GM15510 (cell line): ENCODE results near the gene TMEM8B.

Experiments
- POLR2A ChIP-seq: IDR thresholded peaks from 3 replicates; pipeline ENCODE4 v1.6.1; 2011; ENCODE audit warnings: borderline replicate concordance; ENCODE audit not compliant: insufficient read length; ENCODE audit errors: extremely low read depth

Gene TMEM8B

DNA sequence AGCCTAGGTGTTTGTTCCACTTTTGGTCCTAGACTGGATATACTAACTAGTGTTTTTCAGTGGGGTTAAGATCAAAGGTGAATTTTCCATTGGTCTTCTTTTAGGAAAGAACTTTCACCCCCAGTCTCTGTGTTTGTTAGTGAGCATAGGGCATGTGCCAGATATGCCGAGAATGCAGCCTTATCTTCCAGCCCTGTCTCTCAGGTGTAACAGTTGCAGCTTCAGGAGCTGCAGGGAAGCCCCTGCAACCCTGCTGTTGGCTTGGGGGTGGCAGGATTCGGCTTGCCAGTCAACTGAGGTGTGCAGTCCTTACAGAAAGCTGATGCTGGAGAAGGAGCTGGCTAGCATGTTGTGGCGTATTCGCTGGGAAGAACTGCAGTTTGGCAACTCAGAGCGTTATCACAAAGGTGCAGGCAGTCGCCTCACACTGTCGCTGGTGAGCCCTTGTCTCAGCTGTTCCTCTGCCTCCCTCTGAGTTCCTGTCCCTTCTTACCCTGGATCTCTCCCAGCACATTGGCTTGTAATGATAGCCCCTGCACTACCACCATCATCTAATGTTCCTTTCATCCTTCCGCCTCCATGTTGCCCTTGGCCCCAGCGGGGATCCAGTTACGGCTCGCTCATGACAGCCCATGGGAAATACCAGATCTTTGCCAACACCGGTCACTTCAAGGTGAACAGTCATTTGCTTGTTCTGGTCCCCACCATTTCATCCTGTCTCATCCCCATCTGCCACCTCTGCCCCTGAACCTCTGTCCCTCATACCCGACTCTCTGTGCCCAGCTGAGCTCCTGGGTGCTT is 27.5 kb upstream of the TMEM8B start:
- TF ChIP-seq POLR2A = no peak

GRCh38 chr9:35806101-35806500 is 22.9 kb upstream of the TMEM8B start:
- TF ChIP-seq POLR2A = no peak

DNA sequence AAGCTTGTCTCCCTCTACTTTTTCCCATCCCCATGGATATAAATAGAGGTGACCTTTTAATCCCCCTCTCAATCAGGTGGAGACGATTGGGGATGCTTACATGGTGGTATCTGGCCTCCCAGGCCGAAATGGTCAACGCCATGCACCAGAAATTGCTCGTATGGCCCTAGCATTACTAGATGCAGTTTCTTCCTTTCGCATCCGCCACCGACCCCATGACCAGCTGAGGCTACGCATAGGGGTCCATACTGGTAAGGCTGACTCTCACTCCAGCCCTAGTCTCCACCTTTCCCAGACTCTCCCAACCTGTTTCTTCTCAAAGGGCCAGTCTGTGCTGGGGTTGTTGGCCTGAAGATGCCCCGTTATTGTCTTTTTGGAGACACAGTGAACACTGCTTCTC is 20.6 kb upstream of the TMEM8B start:
- TF ChIP-seq POLR2A = no peak

GRCh38 chr9:35810122-35810521 is 18.9 kb upstream of the TMEM8B start:
- TF ChIP-seq POLR2A = no peak

DNA sequence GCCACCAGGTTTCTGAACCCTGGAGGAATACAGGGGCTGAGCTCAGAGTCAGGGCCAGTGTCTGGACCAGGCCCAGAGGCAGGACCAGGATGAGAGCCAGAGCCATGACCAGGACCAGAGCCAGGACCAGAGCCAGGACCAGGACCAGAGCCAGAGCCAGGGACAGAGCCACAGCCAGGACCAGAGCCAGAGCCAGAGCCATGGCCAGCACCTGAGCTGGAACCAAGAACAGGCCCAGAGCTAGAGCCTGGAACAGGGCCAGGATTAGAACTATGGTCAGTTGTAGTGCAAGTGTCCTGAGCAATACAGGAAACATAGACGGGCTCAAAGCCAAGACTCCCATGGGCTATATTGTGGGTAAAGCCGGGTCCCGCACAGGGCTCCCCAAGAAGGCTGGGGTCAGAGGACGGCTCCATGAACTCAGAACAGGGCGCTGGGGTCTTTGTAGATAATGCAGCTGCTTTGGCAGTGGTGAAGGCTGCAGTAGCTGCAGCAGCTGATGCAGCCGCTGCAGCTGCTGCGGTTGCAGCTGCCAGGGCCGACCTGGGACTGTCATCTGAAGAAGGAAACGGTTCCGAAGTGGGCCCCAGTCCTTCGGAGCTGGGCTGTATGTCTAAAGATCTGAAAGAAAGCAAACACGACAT is 17.5 kb upstream of the TMEM8B start:
- TF ChIP-seq POLR2A = no peak

DNA sequence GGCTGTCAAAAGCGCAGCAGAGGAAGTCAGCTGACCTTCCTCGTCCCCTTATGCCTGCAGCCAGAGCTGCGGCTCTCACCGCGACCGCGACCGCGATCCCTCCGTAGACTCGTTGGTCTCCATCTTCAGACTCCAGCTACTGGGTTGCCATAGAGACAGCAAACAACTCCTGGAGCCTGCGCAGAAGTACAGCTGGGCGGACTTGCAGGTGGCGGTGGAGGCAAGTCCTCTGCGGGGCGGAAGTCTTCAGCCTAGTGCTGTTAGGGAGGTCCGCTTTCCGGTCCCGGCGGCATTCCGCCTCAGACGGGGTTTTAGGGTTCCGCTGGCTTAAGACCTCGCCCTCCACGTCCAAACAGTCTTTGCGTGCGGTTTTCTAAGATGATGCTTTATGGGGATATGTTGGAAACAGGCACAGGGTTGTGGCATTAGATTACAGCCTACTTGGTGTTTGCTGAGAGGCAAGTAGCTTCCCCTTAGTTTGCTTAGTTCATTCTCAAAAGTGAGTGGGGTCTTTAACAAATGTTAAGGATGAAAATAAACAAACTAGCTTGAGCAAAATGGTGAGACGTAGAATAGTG is 16.9 kb upstream of the TMEM8B start, which contains the start of gene SPAG8:
Gene SPAG8, minus strand, starts transcription at position 238 of the 578 bp plus-strand sequence. Its CDS starts 115 bp downstream, at position 123.
- TF ChIP-seq POLR2A = peak; percentile 49

DNA sequence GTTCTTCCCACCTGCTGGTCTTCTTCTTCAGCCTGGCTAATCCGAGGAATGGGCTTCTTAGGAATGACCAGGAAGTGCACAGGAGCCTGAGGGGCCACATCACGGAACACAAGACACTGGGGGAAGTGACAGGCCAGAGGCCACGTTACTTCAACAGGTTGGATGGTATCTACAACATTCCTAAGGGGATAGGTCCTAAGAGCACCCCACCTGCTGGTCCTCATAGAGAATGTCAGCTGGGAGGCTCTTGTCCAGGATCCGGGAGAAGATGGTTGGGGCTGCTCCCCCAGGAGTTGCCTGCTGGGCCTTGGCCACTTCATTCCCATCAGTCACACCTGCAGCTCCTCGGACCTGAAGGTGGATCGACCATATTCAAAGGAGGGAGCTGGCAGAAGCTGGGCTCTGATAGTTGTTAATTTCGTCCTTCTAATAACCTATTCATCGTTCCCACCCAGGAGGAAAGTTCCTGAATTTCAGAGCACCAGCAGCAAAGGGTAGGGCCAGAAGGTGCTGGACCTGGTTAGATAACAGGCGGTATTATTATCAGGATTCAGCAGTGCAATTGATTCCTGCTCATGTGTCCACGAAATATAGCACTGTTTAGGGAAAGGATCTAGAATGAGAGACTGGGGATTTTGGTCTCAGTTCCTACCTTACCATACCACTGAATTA is 15.5 kb upstream of the TMEM8B start:
- TF ChIP-seq POLR2A = no peak

GRCh38 chr9:35814106-35814840 is 14.8 kb upstream of the TMEM8B start:
- TF ChIP-seq POLR2A = no peak

DNA sequence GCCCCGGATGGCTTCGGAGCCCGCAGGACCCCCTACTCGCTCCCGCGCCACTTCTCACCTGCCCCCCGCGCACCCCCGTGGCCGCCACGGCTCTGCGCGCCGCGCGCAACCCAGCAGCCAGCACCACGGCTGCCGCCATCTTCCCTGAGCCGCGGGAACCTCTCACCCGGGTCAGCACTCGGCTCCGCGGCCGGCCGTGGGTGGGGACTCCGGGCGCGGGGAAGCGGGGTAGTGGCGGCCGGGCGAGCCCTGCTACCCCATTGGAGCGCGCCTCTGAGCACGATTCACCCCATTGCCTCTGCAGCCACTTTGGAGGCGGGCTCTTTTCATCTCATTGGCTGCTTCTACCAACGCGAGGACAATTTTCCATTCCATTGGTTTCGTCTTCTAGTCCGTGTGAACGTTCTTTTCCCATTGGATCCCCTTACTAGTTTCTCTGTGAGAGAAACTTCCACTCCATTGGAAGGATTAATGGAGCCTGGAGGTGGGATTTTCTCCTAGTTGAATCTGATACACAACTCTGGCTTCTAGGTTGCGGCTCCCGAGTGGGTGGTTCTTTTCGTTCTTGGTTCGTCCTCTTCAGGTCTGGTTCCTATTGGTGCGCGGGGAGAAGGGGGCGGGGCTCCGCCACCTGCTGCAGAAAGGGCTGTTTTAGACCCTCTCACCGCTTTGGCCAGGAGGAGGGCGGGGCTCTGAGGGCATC is 14.0 kb upstream of the TMEM8B start, which contains the start of gene HINT2:
Gene HINT2, minus strand, starts transcription at position 202 of the 703 bp plus-strand sequence. Its CDS starts 63 bp downstream, at position 139.
- TF ChIP-seq POLR2A = peak; percentile 94

DNA sequence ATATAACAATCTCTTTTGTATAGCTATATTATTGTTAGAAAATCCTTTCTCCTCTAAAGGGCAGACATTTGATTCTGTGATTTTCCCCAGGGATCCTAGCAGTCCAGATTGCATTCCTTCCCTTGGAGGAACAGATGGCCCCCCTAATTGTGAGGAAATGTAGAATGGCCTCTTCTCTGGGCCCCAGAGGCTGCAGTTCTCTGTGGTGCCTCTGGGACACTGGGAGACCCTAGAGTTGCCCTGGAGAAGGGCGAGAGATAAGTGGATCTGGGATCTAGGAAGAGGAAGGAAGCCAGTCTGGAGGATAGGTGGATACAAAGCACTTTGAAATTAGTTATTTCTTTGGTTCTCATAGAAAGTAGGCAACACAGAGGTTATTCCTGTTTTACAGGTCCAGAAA is 12.3 kb upstream of the TMEM8B start:
- no peak for TF ChIP-seq POLR2A

- no peak for TF ChIP-seq POLR2A
These were observed 10.7 kb upstream of the TMEM8B start for GRCh38 chr9:35818341-35818740.

GRCh38 chr9:35820076-35820475 is 9.0 kb upstream of the TMEM8B start:
- TF ChIP-seq POLR2A = no peak

GRCh38 chr9:35822926-35823325 is 6.1 kb upstream of the TMEM8B start:
- no peak for TF ChIP-seq POLR2A

GRCh38 chr9:35826071-35826701 is 2.8 kb upstream of the TMEM8B start:
- no peak for TF ChIP-seq POLR2A

DNA sequence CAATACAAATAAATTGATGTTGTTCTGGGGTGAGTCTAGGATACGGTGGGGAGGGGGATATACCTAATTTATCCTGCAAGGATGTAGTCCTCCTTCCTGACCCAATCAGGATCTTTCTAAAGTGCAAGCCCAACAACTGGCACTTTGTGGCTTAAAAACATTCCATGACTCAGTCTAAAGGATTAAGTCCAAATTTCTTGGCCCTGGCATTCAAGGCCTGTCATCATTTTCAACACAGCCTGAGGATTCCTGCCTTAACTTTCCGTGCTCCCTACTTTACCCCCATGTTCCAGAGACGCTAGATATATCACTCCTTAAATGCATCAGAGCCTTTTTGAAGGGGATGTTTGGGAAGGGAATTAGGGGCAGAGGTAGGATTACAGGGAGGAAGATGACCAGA is 1.5 kb upstream of the TMEM8B start:
- no peak for TF ChIP-seq POLR2A
